ENCODE data around the gene MS4A18. TPM values are rescaled to one million over a fixed set of nuclear protein-coding genes. Genes with fewer than 3 reads are reported as not detected.
"Not testable (repeated sequence)": the region's sequence is repeated elsewhere in the genome, so short reads cannot be mapped to it uniquely, and the experiment has no call there.

MS4A18 gene
- total RNA-seq, result not detected in 2 replicates
- polyA plus RNA-seq, result not detected in 2 replicates
- not detected in 2 replicates for polyA plus RNA-seq (2011; cell fraction: cytosol; rRNA removed)
- not detected in 2 replicates for polyA plus RNA-seq (2011; cell fraction: nucleus; rRNA removed)
- not detected in 2 replicates for polyA plus RNA-seq (2012)
- polyA minus RNA-seq, result not detected in 2 replicates
- polyA minus RNA-seq (2011; cell fraction: cytosol; rRNA and poly(A)+ RNA removed), result not detected
- polyA minus RNA-seq (2011; cell fraction: nucleus; rRNA and poly(A)+ RNA removed), result not detected in 2 replicates
- Bru-seq, nascent RNA, result not detected
- not detected for BruChase-seq, experiment 1, labeled RNA remaining after a 6-hour chase
- not detected for BruChase-seq, experiment 2, labeled RNA remaining after a 2-hour chase
- long read RNA-seq, result 0 reads

DNA sequence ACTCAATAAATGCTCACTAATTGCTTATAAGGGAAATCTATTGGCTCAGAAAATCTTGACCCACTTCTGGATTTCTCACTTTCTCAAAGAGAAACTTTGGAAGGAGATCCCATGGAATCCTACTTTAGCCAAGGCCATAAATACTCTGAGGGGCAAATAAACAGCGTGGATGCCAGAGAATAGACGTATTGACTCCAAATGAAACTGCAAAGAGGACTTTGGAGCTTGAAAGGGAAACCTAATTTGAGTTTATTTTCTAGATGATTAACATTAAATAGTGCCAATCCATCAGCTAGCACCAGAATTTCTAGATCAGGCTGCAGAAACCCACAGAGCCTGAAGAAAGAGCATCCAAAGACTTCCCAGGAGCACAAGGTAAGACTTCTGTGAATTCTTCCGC is at the start of gene MS4A18:
TSS of gene MS4A18 (plus strand) at position 301 of the 400 bp plus-strand sequence.
- CTCF ChIA-PET, result no interaction called here
- intact Hi-C loops (cut with micrococcal nuclease) (no loop called here), dilution Hi-C loops (cut with MboI; ENCODE audit: extremely low pct_ligation_motif_present, low sequenced_read_pairs) (no loop called here)

DNA sequence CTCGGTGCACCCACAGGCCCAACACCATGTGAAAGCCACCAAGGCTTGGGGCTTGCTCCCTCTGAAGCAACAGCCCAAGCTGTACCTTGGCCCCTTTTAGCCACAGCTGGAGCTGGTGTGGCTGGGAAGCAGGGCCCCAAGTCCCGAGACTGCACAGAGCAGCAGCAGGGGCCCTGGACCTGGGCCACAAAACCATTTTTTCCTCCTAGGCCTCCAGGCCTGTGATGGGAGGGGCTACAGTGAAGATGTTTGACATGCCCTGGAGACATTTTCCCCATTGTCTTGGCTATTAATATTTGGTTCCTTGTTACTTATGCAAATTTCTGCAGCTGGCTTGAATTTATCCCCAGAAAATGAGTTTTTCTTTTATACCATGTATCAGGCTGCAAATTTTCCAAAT is 46.3 kb upstream of the MS4A18 start:
- BruUV-seq (replicated peaks); FAIRE-seq; H3K36me3 ChIP-seq (ENCODE audit: control insufficient read depth in 2 of 2, extremely low read depth in 1 of 2, insufficient read depth in 2 of 2, low read length in 2 of 2); H3K4me2 ChIP-seq (ENCODE audit: insufficient read depth, low read length); H3K27ac ChIP-seq (ENCODE audit: insufficient read depth, low read depth, low read length); dilution Hi-C loops (cut with MboI; ENCODE audit: extremely low pct_ligation_motif_present, low sequenced_read_pairs); H3K9ac ChIP-seq (replicated peaks; ENCODE audit: extremely low read depth, insufficient read depth, low read length); H4K20me1 ChIP-seq (replicated peaks; ENCODE audit: control insufficient read depth, extremely low read depth, insufficient read depth, low read length); H3K27me3 ChIP-seq (ENCODE audit: control insufficient read depth in 2 of 2, insufficient read depth in 2 of 2, low read length in 2 of 2); H3K79me2 ChIP-seq (ENCODE audit: control insufficient read depth, insufficient read depth, low read length); H3K9me1 ChIP-seq (replicated peaks; ENCODE audit: control insufficient read depth, extremely low read depth, insufficient read depth, low read length); H2AFZ ChIP-seq (ENCODE audit: low read depth, low read length); intact Hi-C loops (cut with micrococcal nuclease); CTCF ChIA-PET; H3K4me3 ChIP-seq (replicated peaks in 1 of 3; ENCODE audit: insufficient read depth in 1 of 3, low read depth in 1 of 3, low read length in 3 of 3); DNase-seq (ENCODE audit: low read depth, low spot score); POLR2A ChIA-PET; H3K4me1 ChIP-seq (ENCODE audit: control insufficient read depth, extremely low read depth, insufficient read depth, low read length); H3K9me3 ChIP-seq (replicated peaks; ENCODE audit: control insufficient read depth, insufficient read depth, low read length): not testable (repeated sequence)

More for the DNA sequence above, at the start of gene MS4A18:
- H3K36me3 ChIP-seq (ENCODE audit: control insufficient read depth in 2 of 2, extremely low read depth in 1 of 2, insufficient read depth in 2 of 2, low read length in 2 of 2), result no peaks in the 10 kb centered on the region
- H3K4me2 ChIP-seq (ENCODE audit: insufficient read depth, low read length), result no peak within 1 kb of the TSS
- DNase-seq (ENCODE audit: low read depth, low spot score) (no peak), FAIRE-seq (no peak)
- no peaks in the 10 kb centered on the region for H3K9me3 ChIP-seq (replicated peaks; ENCODE audit: control insufficient read depth, insufficient read depth, low read length)
- H2AFZ ChIP-seq (ENCODE audit: low read depth, low read length), result no peak within 1 kb of the TSS
- H3K9me1 ChIP-seq (replicated peaks; ENCODE audit: control insufficient read depth, extremely low read depth, insufficient read depth, low read length), result no peaks in the 10 kb centered on the region
- H3K4me1 ChIP-seq (ENCODE audit: control insufficient read depth, extremely low read depth, insufficient read depth, low read length), result no peaks in the 10 kb centered on the region
- POLR2A ChIA-PET, result no interaction called here
- no peak within 1 kb of the TSS for H3K4me3 ChIP-seq (replicated peaks in 1 of 3; ENCODE audit: insufficient read depth in 1 of 3, low read depth in 1 of 3, low read length in 3 of 3)
- no peaks in the 10 kb centered on the region for H3K27me3 ChIP-seq (ENCODE audit: control insufficient read depth in 2 of 2, insufficient read depth in 2 of 2, low read length in 2 of 2)
- no peaks in the 10 kb centered on the region for H4K20me1 ChIP-seq (replicated peaks; ENCODE audit: control insufficient read depth, extremely low read depth, insufficient read depth, low read length)
- H3K79me2 ChIP-seq (ENCODE audit: control insufficient read depth, insufficient read depth, low read length), result no peaks in the 10 kb centered on the region
- BruUV-seq (replicated peaks), result no TSS peak
- H3K27ac ChIP-seq (ENCODE audit: insufficient read depth, low read depth, low read length), result no peak within 1 kb of the TSS
- TF ChIP-seq MAX (IDR thresholded peaks at IDR 0.05; ENCODE audit: insufficient read depth, insufficient read length), result no peak
- no peak for TF ChIP-seq POLR2AphosphoS5 (IDR thresholded peaks at IDR 0.05; ENCODE audit: insufficient read depth, low read depth, low read length)
- no peak for TF ChIP-seq EZH2 (IDR thresholded peaks at IDR 0.05; ENCODE audit: borderline replicate concordance, low read depth, low read length, severe bottlenecking)
- no peak for TF ChIP-seq JUN (IDR thresholded peaks at IDR 0.05; ENCODE audit: borderline replicate concordance, insufficient read depth, insufficient read length, low read depth)
- no peak for TF ChIP-seq GATA2 (IDR thresholded peaks at IDR 0.05; ENCODE audit: insufficient read depth, insufficient read length, low read depth, low read length)
- TF ChIP-seq MYC (IDR thresholded peaks at IDR 0.05; ENCODE audit: low read depth, low read length), result no peak
- TF ChIP-seq POLR2A (IDR thresholded peaks at IDR 0.05; ENCODE audit: low read depth, low read length), result no peak
- no peak for TF ChIP-seq FOS (IDR thresholded peaks at IDR 0.05; ENCODE audit: borderline replicate concordance, insufficient read depth, low read length)
- TF ChIP-seq, protein P1, sequence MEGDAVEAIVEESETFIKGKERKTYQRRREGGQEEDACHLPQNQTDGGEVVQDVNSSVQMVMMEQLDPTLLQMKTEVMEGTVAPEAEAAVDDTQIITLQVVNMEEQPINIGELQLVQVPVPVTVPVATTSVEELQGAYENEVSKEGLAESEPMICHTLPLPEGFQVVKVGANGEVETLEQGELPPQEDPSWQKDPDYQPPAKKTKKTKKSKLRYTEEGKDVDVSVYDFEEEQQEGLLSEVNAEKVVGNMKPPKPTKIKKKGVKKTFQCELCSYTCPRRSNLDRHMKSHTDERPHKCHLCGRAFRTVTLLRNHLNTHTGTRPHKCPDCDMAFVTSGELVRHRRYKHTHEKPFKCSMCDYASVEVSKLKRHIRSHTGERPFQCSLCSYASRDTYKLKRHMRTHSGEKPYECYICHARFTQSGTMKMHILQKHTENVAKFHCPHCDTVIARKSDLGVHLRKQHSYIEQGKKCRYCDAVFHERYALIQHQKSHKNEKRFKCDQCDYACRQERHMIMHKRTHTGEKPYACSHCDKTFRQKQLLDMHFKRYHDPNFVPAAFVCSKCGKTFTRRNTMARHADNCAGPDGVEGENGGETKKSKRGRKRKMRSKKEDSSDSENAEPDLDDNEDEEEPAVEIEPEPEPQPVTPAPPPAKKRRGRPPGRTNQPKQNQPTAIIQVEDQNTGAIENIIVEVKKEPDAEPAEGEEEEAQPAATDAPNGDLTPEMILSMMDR (IDR thresholded peaks at IDR 0.05; ENCODE audit: extremely low read depth in 1 of 2, insufficient read depth in 1 of 2, low read depth in 1 of 2, low read length in 2 of 2), result no peak
- H3K9ac ChIP-seq (replicated peaks; ENCODE audit: extremely low read depth, insufficient read depth, low read length), result no peak within 1 kb of the TSS

All from endothelial cell of umbilical vein (primary cell).